Hepatocyte (in vitro differentiated cells): ENCODE results near the gene BMPR1A. TPM values are rescaled to one million over a fixed set of nuclear protein-coding genes. Genes with fewer than 3 reads are reported as not detected.

Source experiments
- DNase-seq: peaks from one replicate; pipeline ENCODE4 v3.0.0-alpha.2; 2016; ENCODE audit warnings: low spot score
- H2AFZ ChIP-seq: fragments of 200-600 bp; sonication (generic); 2 replicates; pipeline ENCODE4 v1.6.0; 2016; ENCODE audit warnings: antibody characterized with exemption, mild to moderate bottlenecking
- H3K27ac ChIP-seq: fragments of 200-600 bp; sonication (generic); 2 replicates; pipeline ENCODE4 v1.5.1; 2016; ENCODE audit warnings: mild to moderate bottlenecking
- H3K27me3 ChIP-seq: fragments of 200-600 bp; sonication (generic); 2 replicates; pipeline ENCODE4 v1.6.1; 2016
- H3K36me3 ChIP-seq: fragments of 200-600 bp; sonication (generic); replicated peaks from 2 replicates; pipeline ENCODE4 v1.5.1; 2016; ENCODE audit warnings: low read depth; ENCODE audit not compliant: insufficient read depth
- H3K4me1 ChIP-seq: fragments of 200-600 bp; sonication (generic); 2 replicates; pipeline ENCODE4 v1.5.1; 2016; ENCODE audit warnings: mild to moderate bottlenecking, moderate library complexity; ENCODE audit not compliant: insufficient read depth
- H3K4me2 ChIP-seq: fragments of 200-600 bp; sonication (generic); 2 replicates; pipeline ENCODE4 v1.6.0; 2016
- H3K4me3 ChIP-seq: fragments of 200-600 bp; sonication (generic); 2 replicates; pipeline ENCODE4 v1.5.1; 2016; ENCODE audit warnings: mild to moderate bottlenecking
- H3K79me2 ChIP-seq: fragments of 200-600 bp; sonication (generic); 2 replicates; pipeline ENCODE4 v1.6.0; 2017; ENCODE audit warnings: mild to moderate bottlenecking
- H3K9me2 ChIP-seq: fragments of 200-600 bp; sonication (generic); replicated peaks from 2 replicates; pipeline ENCODE4 v1.6.0; 2017; ENCODE audit warnings: mild to moderate bottlenecking; ENCODE audit not compliant: insufficient read depth
- H3K9me3 ChIP-seq: fragments of 200-600 bp; sonication (generic); 2 replicates; pipeline ENCODE4 v1.5.1; 2016; ENCODE audit warnings: low read depth, mild to moderate bottlenecking
- H4K20me1 ChIP-seq: fragments of 200-600 bp; sonication (generic); 2 replicates; pipeline ENCODE4 v1.6.0; 2016; ENCODE audit warnings: mild to moderate bottlenecking; ENCODE audit not compliant: insufficient read depth, poor library complexity, severe bottlenecking
- EZH2 ChIP-seq: fragments of 200-600 bp; sonication (generic); IDR thresholded peaks from 2 replicates; pipeline ENCODE4 v1.6.1; 2016; ENCODE audit warnings: antibody characterized with exemption, mild to moderate bottlenecking, borderline replicate concordance
- EZH2phosphoT487 ChIP-seq: fragments of 200-600 bp; sonication (generic); IDR thresholded peaks from one replicate; pipeline ENCODE4 v1.6.1; 2018; ENCODE audit warnings: antibody characterized with exemption, mild to moderate bottlenecking, low read depth, moderate library complexity; ENCODE audit not compliant: unreplicated experiment, severe bottlenecking
- WGBS: methylation state at CpG from one replicate; pipeline ENCODE4 v1.1.6; 2016; ENCODE audit warnings: low lambda C conversion rate; ENCODE audit errors: missing lambda C conversion rate; 5-methylcytosine and 5-hydroxymethylcytosine counted together
- polyA plus RNA-seq: library from polyadenylated mRNA; unstranded; fragments of >200 nt; fragmentation: Nextera tagmentation; extraction: Ambion mirVana; gene quantifications from 2 replicates; pipeline ENCODE4 v1.2.1, GENCODE V29; 2016
- total RNA-seq: library from RNA; depleted of rRNA; stranded (reverse); fragments of >200 nt; gene quantifications from 2 replicates; pipeline ENCODE4 v1.2.3, GENCODE V29; 2014
- TF ChIP-seq, protein P1 (sequence below): fragments of 200-600 bp; sonication (generic); IDR thresholded peaks from 2 replicates; pipeline ENCODE4 v1.5.1; 2016; ENCODE audit warnings: antibody characterized with exemption, mild to moderate bottlenecking; ENCODE audit not compliant: poor library complexity

BMPR1A gene
- total and polyA plus RNA-seq, 2 experiments from 2014 or later, result 25.1 to 58.0 TPM

DNA sequence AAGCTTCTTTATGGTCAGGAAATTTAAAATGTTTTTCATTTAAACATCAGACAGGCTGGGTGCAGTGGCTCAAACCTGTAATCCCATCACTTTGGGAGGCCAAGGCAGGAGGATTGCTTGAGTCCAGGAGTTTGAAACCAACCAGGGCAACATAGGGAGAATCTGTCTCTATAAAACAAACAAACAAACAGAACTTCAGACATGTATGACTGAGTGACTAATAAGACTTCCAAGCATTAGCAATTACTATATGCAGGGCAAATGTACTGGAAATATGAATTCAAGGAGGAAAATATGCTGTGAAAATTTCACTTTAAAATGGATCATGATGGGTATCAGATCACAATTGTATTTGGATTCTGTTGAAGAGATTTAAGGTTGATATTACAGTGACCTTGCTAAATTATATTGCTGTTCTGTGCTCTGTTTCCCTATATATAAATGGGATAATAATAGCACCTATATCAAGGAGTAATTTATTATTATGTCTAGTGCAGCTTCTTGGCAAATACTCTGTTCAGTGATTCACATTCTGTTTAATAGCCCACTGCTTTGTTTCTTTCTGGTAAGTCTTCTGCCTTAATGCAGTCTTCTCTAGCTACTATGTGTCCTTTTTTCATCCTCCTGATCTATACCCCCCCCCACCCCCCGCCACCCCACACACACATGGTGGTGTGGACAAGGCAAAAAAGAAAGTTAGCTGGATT is 36.2 kb downstream of the BMPR1A start:
- 100% methylated on average over 1 of the region's 1 CpG for WGBS
- H3K27ac ChIP-seq, result no peak overlapping the region

DNA sequence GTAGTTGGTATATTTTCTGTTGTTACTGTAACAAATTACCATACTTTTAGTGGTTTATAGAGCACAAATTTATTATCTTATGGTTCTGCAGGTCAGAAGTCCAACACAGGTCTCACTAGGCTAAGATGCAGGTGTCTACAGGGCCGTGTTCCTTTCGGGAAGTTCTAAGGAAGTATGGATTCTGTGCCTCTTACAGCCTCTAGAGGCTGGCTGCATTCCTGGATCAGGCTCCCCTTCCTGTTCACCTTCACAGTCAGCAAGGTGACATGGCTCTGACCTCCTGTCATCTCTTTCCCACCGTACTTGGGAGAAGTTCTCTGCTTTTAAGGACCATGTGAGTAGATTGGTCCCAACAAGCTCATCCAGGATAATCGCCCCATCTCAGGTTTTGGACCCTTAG is 37.3 kb downstream of the BMPR1A start:
- Histone ChIP-seq H3K36me3 (no peaks in the 10 kb centered on the region), H3K27ac (no peak overlapping the region), H3K4me2 (no peak overlapping the region), H3K79me2 (peaks cover 86% of the 10 kb centered on the region), H2AFZ (no peak overlapping the region), H3K4me1 (peaks cover 5% of the 10 kb centered on the region), H3K9me3 (no peaks in the 10 kb centered on the region), H3K4me3 (no peak overlapping the region), H3K9me2 (no peaks in the 10 kb centered on the region), H4K20me1 (peaks cover 28% of the 10 kb centered on the region), H3K27me3 (no peaks in the 10 kb centered on the region)
- TF ChIP-seq, protein P1, sequence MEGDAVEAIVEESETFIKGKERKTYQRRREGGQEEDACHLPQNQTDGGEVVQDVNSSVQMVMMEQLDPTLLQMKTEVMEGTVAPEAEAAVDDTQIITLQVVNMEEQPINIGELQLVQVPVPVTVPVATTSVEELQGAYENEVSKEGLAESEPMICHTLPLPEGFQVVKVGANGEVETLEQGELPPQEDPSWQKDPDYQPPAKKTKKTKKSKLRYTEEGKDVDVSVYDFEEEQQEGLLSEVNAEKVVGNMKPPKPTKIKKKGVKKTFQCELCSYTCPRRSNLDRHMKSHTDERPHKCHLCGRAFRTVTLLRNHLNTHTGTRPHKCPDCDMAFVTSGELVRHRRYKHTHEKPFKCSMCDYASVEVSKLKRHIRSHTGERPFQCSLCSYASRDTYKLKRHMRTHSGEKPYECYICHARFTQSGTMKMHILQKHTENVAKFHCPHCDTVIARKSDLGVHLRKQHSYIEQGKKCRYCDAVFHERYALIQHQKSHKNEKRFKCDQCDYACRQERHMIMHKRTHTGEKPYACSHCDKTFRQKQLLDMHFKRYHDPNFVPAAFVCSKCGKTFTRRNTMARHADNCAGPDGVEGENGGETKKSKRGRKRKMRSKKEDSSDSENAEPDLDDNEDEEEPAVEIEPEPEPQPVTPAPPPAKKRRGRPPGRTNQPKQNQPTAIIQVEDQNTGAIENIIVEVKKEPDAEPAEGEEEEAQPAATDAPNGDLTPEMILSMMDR, result no peak
- TF ChIP-seq EZH2phosphoT487, result no peak
- TF ChIP-seq EZH2, result no peak
- WGBS, result 83% methylated on average over 4 of the region's 4 CpGs
- DNase-seq, result no peak

More for the DNA sequence above, 36.2 kb downstream of the BMPR1A start:
- H3K27me3 ChIP-seq, result no peaks in the 10 kb centered on the region
- H3K79me2 ChIP-seq, result peaks cover 87% of the 10 kb centered on the region
- H3K4me1 ChIP-seq, result peaks cover 5% of the 10 kb centered on the region
- H3K4me3 ChIP-seq, result no peak overlapping the region
- no peak overlapping the region for H2AFZ ChIP-seq
- H4K20me1 ChIP-seq, result peaks cover 29% of the 10 kb centered on the region
- H3K9me3 ChIP-seq, result no peaks in the 10 kb centered on the region
- H3K9me2 ChIP-seq, result no peaks in the 10 kb centered on the region
- no peak overlapping the region for H3K4me2 ChIP-seq
- H3K36me3 ChIP-seq, result no peaks in the 10 kb centered on the region
- TF ChIP-seq, protein P1, result no peak
- no peak for TF ChIP-seq EZH2
- no peak for TF ChIP-seq EZH2phosphoT487
- no peak for DNase-seq

DNA sequence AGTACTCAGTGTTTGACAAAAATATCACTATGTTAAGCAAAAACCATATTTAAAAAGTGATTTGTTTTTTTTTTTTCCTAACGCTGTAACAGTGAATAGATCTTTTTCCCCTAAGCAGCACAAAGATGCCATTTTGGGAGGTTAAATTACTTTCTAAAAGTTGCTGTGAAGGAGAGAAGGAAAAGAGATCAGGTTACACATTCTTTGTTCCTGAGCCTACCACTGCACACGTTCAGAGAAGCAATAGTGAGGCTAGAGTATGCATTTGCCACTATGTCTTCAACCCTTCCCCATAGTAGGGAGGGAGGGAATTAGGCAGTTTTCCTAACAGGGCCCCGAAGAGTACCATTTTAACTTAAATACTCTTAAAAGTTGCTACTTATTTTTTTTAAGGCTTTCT is 38.9 kb downstream of the BMPR1A start:
- Histone ChIP-seq H3K36me3 (no peaks in the 10 kb centered on the region), H2AFZ (no peak overlapping the region), H3K79me2 (peaks cover 88% of the 10 kb centered on the region), H3K27me3 (no peaks in the 10 kb centered on the region), H3K4me2 (no peak overlapping the region), H3K9me2 (no peaks in the 10 kb centered on the region), H3K9me3 (no peaks in the 10 kb centered on the region), H3K4me3 (no peak overlapping the region), H3K4me1 (peaks cover 5% of the 10 kb centered on the region), H3K27ac (peak overlapping the region; percentile 28), H4K20me1 (peaks cover 24% of the 10 kb centered on the region)
- WGBS, result 14% methylated on average over 3 of the region's 3 CpGs
- no peak for TF ChIP-seq EZH2phosphoT487
- TF ChIP-seq, protein P1, result no peak
- TF ChIP-seq EZH2, result no peak
- DNase-seq, result peak; percentile 41
